ENCODE data around the gene FHAD1. TPM values are rescaled to one million over a fixed set of nuclear protein-coding genes. Genes with fewer than 3 reads are reported as not detected.

Gene FHAD1
- total RNA-seq, 2 experiments from 2014 or later, result not detected

- H3K4me1 ChIP-seq (ENCODE audit: insufficient read depth, low read length, poor library complexity, severe bottlenecking), result no peaks in the 10 kb centered on the region
- POLR2A ChIA-PET, result interaction anchor here (0.7 kb wide), 1 partner anchor 580 kb away, joined by 3 read pairs; no protein-coding TSS in a partner anchor
- no peak for TF ChIP-seq EZH2phosphoT487 (IDR thresholded peaks at IDR 0.05; ENCODE audit: borderline replicate concordance, low read depth, low read length)
- TF ChIP-seq, protein P1, sequence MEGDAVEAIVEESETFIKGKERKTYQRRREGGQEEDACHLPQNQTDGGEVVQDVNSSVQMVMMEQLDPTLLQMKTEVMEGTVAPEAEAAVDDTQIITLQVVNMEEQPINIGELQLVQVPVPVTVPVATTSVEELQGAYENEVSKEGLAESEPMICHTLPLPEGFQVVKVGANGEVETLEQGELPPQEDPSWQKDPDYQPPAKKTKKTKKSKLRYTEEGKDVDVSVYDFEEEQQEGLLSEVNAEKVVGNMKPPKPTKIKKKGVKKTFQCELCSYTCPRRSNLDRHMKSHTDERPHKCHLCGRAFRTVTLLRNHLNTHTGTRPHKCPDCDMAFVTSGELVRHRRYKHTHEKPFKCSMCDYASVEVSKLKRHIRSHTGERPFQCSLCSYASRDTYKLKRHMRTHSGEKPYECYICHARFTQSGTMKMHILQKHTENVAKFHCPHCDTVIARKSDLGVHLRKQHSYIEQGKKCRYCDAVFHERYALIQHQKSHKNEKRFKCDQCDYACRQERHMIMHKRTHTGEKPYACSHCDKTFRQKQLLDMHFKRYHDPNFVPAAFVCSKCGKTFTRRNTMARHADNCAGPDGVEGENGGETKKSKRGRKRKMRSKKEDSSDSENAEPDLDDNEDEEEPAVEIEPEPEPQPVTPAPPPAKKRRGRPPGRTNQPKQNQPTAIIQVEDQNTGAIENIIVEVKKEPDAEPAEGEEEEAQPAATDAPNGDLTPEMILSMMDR (conservative IDR thresholded peaks at IDR 0.05; ENCODE audit: low read length), result 0 out of 2 replicates have a peak, but pooled peaks have one; percentile 27
- H3K79me2 ChIP-seq (ENCODE audit: insufficient read depth, low read depth, low read length), result no peaks in the 10 kb centered on the region
- H3K9me2 ChIP-seq (ENCODE audit: insufficient read depth, low read length), result no peaks in the 10 kb centered on the region
- no peak overlapping the region for H3K27ac ChIP-seq (ENCODE audit: low read depth, low read length, poor library complexity, severe bottlenecking)
- H3K36me3 ChIP-seq (ENCODE audit: insufficient read depth, low read length), result no peaks in the 10 kb centered on the region
- no peak overlapping the region for H2AFZ ChIP-seq (ENCODE audit: low read length)
- DNase-seq (ENCODE audit: low spot score), result no peak
- no peaks in the 10 kb centered on the region for H3K9me3 ChIP-seq (ENCODE audit: low read length)
- no peak overlapping the region for H3K4me3 ChIP-seq (ENCODE audit: low read depth, low read length, poor library complexity, severe bottlenecking)
- H4K20me1 ChIP-seq (ENCODE audit: insufficient read depth, low read length), result no peaks in the 10 kb centered on the region
- H3K4me2 ChIP-seq (ENCODE audit: low read length), result no peak overlapping the region
- CTCF ChIA-PET (ENCODE audit: unreplicated experiment), result no interaction called here
- intact Hi-C loops (cut with micrococcal nuclease; ENCODE audit: unreplicated experiment), result no loop called here
- BruUV-seq (replicated peaks), result no TSS peak
Observed at GRCh38 chr1:15390667-15391066, 143.6 kb downstream of the FHAD1 start.

- Histone ChIP-seq H3K27ac (ENCODE audit: low read depth, low read length, poor library complexity, severe bottlenecking) (no peak overlapping the region), H3K9me3 (ENCODE audit: low read length) (no peaks in the 10 kb centered on the region), H3K4me2 (ENCODE audit: low read length) (no peak overlapping the region), H2AFZ (ENCODE audit: low read length) (no peak overlapping the region), H4K20me1 (ENCODE audit: insufficient read depth, low read length) (no peaks in the 10 kb centered on the region), H3K4me1 (ENCODE audit: insufficient read depth, low read length, poor library complexity, severe bottlenecking) (no peaks in the 10 kb centered on the region), H3K9me2 (ENCODE audit: insufficient read depth, low read length) (no peaks in the 10 kb centered on the region), H3K79me2 (ENCODE audit: insufficient read depth, low read depth, low read length) (no peaks in the 10 kb centered on the region), H3K36me3 (ENCODE audit: insufficient read depth, low read length) (no peaks in the 10 kb centered on the region), H3K4me3 (ENCODE audit: low read depth, low read length, poor library complexity, severe bottlenecking) (no peak overlapping the region)
- ChIA-PET CTCF (ENCODE audit: unreplicated experiment) (no interaction called here), POLR2A (interaction anchor here (0.7 kb wide), 1 partner anchor 579 kb away, joined by 3 read pairs; no protein-coding TSS in a partner anchor)
- intact Hi-C loops (cut with micrococcal nuclease; ENCODE audit: unreplicated experiment), result no loop called here
- TF ChIP-seq, protein P1 (conservative IDR thresholded peaks at IDR 0.05; ENCODE audit: low read length), result no peak
- TF ChIP-seq EZH2phosphoT487 (IDR thresholded peaks at IDR 0.05; ENCODE audit: borderline replicate concordance, low read depth, low read length), result no peak
- DNase-seq (ENCODE audit: low spot score), result no peak
- no TSS peak for BruUV-seq (replicated peaks)
Observed at GRCh38 chr1:15391366-15391765, 144.3 kb downstream of the FHAD1 start.

- Histone ChIP-seq H4K20me1 (ENCODE audit: insufficient read depth, low read length) (no peaks in the 10 kb centered on the region), H3K9me2 (ENCODE audit: insufficient read depth, low read length) (no peaks in the 10 kb centered on the region), H2AFZ (ENCODE audit: low read length) (no peak overlapping the region), H3K4me3 (ENCODE audit: low read depth, low read length, poor library complexity, severe bottlenecking) (no peak overlapping the region), H3K36me3 (ENCODE audit: insufficient read depth, low read length) (no peaks in the 10 kb centered on the region), H3K4me2 (ENCODE audit: low read length) (no peak overlapping the region), H3K9me3 (ENCODE audit: low read length) (no peaks in the 10 kb centered on the region), H3K4me1 (ENCODE audit: insufficient read depth, low read length, poor library complexity, severe bottlenecking) (no peaks in the 10 kb centered on the region), H3K79me2 (ENCODE audit: insufficient read depth, low read depth, low read length) (no peaks in the 10 kb centered on the region), H3K27ac (ENCODE audit: low read depth, low read length, poor library complexity, severe bottlenecking) (no peak overlapping the region)
- TF ChIP-seq, protein P1 (conservative IDR thresholded peaks at IDR 0.05; ENCODE audit: low read length), result no peak
- TF ChIP-seq EZH2phosphoT487 (IDR thresholded peaks at IDR 0.05; ENCODE audit: borderline replicate concordance, low read depth, low read length), result no peak
- POLR2A ChIA-PET, result interaction anchor here (0.6 to 0.7 kb wide), 2 partner anchors 36 to 73 kb away, joined by 3 to 4 read pairs; no protein-coding TSS in a partner anchor
- BruUV-seq (replicated peaks), result no TSS peak
- CTCF ChIA-PET (ENCODE audit: unreplicated experiment), result no interaction called here
- DNase-seq (ENCODE audit: low spot score), result no peak
- intact Hi-C loops (cut with micrococcal nuclease; ENCODE audit: unreplicated experiment), result no loop called here
Observed at GRCh38 chr1:15393475-15394257, 146.6 kb downstream of the FHAD1 start.
